SK-N-SH (cell line): ENCODE measurements around the gene TRPV3. TPM values are rescaled to one million over a fixed set of nuclear protein-coding genes. Genes with fewer than 3 reads are reported as not detected.

Experiments used
- CTCF ChIA-PET: fragments of 300-600, 350-600 bp; formaldehyde crosslinking; extraction: SDS; loops from one replicate; lab custom pipeline; 2021; lab: Yijun Ruan, JAX
- POLR2A ChIA-PET: fragments of 350-600 bp; sonication (Branson Sonifier 250); formaldehyde crosslinking; extraction: SDS; loops from one replicate; lab custom pipeline; 2020; ENCODE audit warnings: antibody characterized with exemption, inconsistent platforms; lab: Yijun Ruan, JAX
- DNase-seq: peaks from one replicate; pipeline ENCODE4 v3.0.0; 2012
- H2AFZ ChIP-seq: fragments of 200-600 bp; sonication (generic); 2 replicates; pipeline ENCODE4 v1.8.1; 2016; ENCODE audit warnings: antibody characterized with exemption, mild to moderate bottlenecking, low read depth
- H3F3A ChIP-seq: fragments of 200-600 bp; sonication (generic); replicated peaks from 2 replicates; pipeline ENCODE3; 2016; ENCODE audit warnings: antibody characterized with exemption, mild to moderate bottlenecking; ENCODE audit not compliant: insufficient read depth
- H3K27ac ChIP-seq, 2 experiments: fragments of 200-500 bp in 1 of 2; fragments of 200-600 bp in 1 of 2; sonication (Bioruptor generic) in 1 of 2; sonication (generic), shearing (Covaris generic) in 1 of 2; 2 replicates each; pipeline versions ENCODE4 v1.5.1 to v1.6.1; 2014 to 2016; ENCODE audit warnings: low read depth in 2 of 2, inconsistent platforms in 1 of 2, low read length in 1 of 2, mild to moderate bottlenecking in 1 of 2, mixed read lengths in 1 of 2
- H3K27me3 ChIP-seq: fragments of 200-600 bp; sonication (generic), shearing (Covaris generic); 2 replicates; pipeline ENCODE4 v1.6.1; 2016; ENCODE audit warnings: mixed run types; ENCODE audit not compliant: insufficient read depth
- H3K36me3 ChIP-seq, 2 experiments: fragments of 200-500 bp in 1 of 2; fragments of 200-600 bp in 1 of 2; sonication (Bioruptor generic) in 1 of 2; sonication (generic) in 1 of 2; replicated peaks in 1 of 2; 2 replicates each; pipeline versions ENCODE3 to v1.5.1; 2014 to 2016; ENCODE audit warnings: low read length in 1 of 2, mild to moderate bottlenecking in 1 of 2; ENCODE audit not compliant: insufficient read depth in 2 of 2, control insufficient read depth in 1 of 2
- H3K4me1 ChIP-seq, 2 experiments: fragments of 200-500 bp in 1 of 2; fragments of 200-600 bp in 1 of 2; sonication (Bioruptor generic) in 1 of 2; sonication (generic), shearing (Covaris generic) in 1 of 2; 2 replicates each; pipeline versions ENCODE4 v1.5.1 to v1.6.1; 2014 to 2016; ENCODE audit warnings: low read depth in 1 of 2, low read length in 1 of 2, mixed run types in 1 of 2; ENCODE audit not compliant: insufficient read depth in 2 of 2, control insufficient read depth in 1 of 2
- H3K4me2 ChIP-seq: fragments of 200-600 bp; sonication (generic), shearing (Covaris generic); 2 replicates; pipeline ENCODE4 v1.6.1; 2017; ENCODE audit warnings: mixed run types
- H3K4me3 ChIP-seq, 2 experiments: fragments of 200-500 bp in 1 of 2; fragments of 200-600 bp in 1 of 2; sonication (Bioruptor generic) in 1 of 2; sonication (generic), shearing (Covaris generic) in 1 of 2; 2 replicates each; pipeline versions ENCODE4 v1.5.1 to v1.8.1; 2014 to 2016; ENCODE audit warnings: low read depth in 2 of 2, inconsistent platforms in 1 of 2, low read length in 1 of 2, mild to moderate bottlenecking in 1 of 2, mixed read lengths in 1 of 2, moderate library complexity in 1 of 2
- H3K79me2 ChIP-seq: fragments of 200-600 bp; sonication (generic); 2 replicates; pipeline ENCODE4 v1.8.1; 2017; ENCODE audit warnings: mild to moderate bottlenecking; ENCODE audit not compliant: insufficient read depth
- H3K9ac ChIP-seq: fragments of 200-600 bp; sonication (generic); 2 replicates; pipeline ENCODE4 v1.6.1; 2017; ENCODE audit warnings: mixed run types
- H3K9me2 ChIP-seq: fragments of 200-600 bp; sonication (generic); 2 replicates; pipeline ENCODE4 v1.6.1; 2017; ENCODE audit warnings: mixed run types
- H3K9me3 ChIP-seq: fragments of 200-600 bp; sonication (generic); 2 replicates; pipeline ENCODE4 v1.6.1; 2017; ENCODE audit warnings: mixed run types, mild to moderate bottlenecking, moderate library complexity
- H4K20me1 ChIP-seq: fragments of 200-600 bp; sonication (generic); 2 replicates; pipeline ENCODE4 v1.6.1; 2017; ENCODE audit warnings: mild to moderate bottlenecking, mixed run types; ENCODE audit not compliant: insufficient read depth
- CTCF ChIP-seq: fragments of 200-600 bp; sonication (generic); IDR thresholded peaks from 2 replicates; pipeline ENCODE4 v1.6.1; 2017; ENCODE audit warnings: antibody characterized with exemption, mild to moderate bottlenecking, moderate library complexity
- EZH2phosphoT487 ChIP-seq: fragments of 200-600 bp; sonication (generic); IDR thresholded peaks from 2 replicates; pipeline ENCODE4 v1.6.1; 2017; ENCODE audit warnings: low read depth, mixed run types, mild to moderate bottlenecking, antibody characterized with exemption, moderate library complexity, borderline replicate concordance
- FOXM1 ChIP-seq: IDR thresholded peaks from 2 replicates; pipeline ENCODE4 v1.4.0; 2012; ENCODE audit warnings: low read depth, mild to moderate bottlenecking
- JUND ChIP-seq: IDR thresholded peaks from 2 replicates; pipeline ENCODE4 v1.4.0; 2012
- NRF1 ChIP-seq: IDR thresholded peaks from 2 replicates; pipeline ENCODE4 v1.6.1; 2012; ENCODE audit warnings: low read depth, mild to moderate bottlenecking, low read length
- PBX3 ChIP-seq: IDR thresholded peaks from 2 replicates; pipeline ENCODE4; 2012
- RFX5 ChIP-seq: IDR thresholded peaks from 2 replicates; pipeline ENCODE4 v1.6.1; 2012; ENCODE audit warnings: mild to moderate bottlenecking, improper control_type of control experiment, low read length
- RXRA ChIP-seq: IDR thresholded peaks from 2 replicates; pipeline ENCODE4 v1.4.0; 2012; ENCODE audit warnings: low read depth, mild to moderate bottlenecking, borderline replicate concordance
- SMC3 ChIP-seq: IDR thresholded peaks from 2 replicates; pipeline ENCODE4 v1.6.1; 2012; ENCODE audit warnings: low read depth, low read length, improper control_type of control experiment
- TAF1 ChIP-seq: IDR thresholded peaks from 2 replicates; pipeline ENCODE4 v1.6.1; 2012; ENCODE audit warnings: low read depth, mild to moderate bottlenecking, low read length, moderate library complexity, borderline replicate concordance
- TCF12 ChIP-seq: IDR thresholded peaks from 2 replicates; pipeline ENCODE4 v1.4.0; 2012
- TEAD4 ChIP-seq: IDR thresholded peaks from 2 replicates; pipeline ENCODE4 v1.4.0; 2012; ENCODE audit warnings: mild to moderate bottlenecking, borderline replicate concordance; ENCODE audit not compliant: insufficient read depth
- WGBS: methylation state at CpG from one replicate; pipeline ENCODE4 v1.1.6; 2017; ENCODE audit warnings: low lambda C conversion rate; 5-methylcytosine and 5-hydroxymethylcytosine counted together
- polyA plus RNA-seq, 3 experiments: library from polyadenylated mRNA; depleted of rRNA; stranded (reverse); fragments of >200 nt; gene quantifications; 2 replicates each; pipeline ENCODE4 v1.2.3, GENCODE V29; 2012
- TF ChIP-seq, protein P1 (sequence below): fragments of 150-350 bp; IDR thresholded peaks from 2 replicates; pipeline ENCODE4 v1.6.1; 2016; ENCODE audit warnings: mild to moderate bottlenecking, low read depth, low read length

TRPV3 gene
- polyA plus RNA-seq, 1 of the 3 experiments (the other 2 are of a cell fraction), result 0.28 TPM

- TF ChIP-seq CTCF (no peak), EZH2phosphoT487 (no peak), FOXM1 (no peak), RFX5 (no peak), PBX3 (no peak), TCF12 (no peak)
Measured at GRCh38 chr17:3532859-3533142, 24.8 kb downstream of the TRPV3 start (continued).

GRCh38 chr17:3532106-3532858 is 25.3 kb downstream of the TRPV3 start:
- H3K27ac ChIP-seq, result no peak overlapping the region
- H3K79me2 ChIP-seq, result no peaks in the 10 kb centered on the region
- H3K36me3 ChIP-seq, result no peaks in the 10 kb centered on the region
- no peaks in the 10 kb centered on the region for H3K9me3 ChIP-seq
- no peaks in the 10 kb centered on the region for H3F3A ChIP-seq
- H3K4me1 ChIP-seq, result no peaks in the 10 kb centered on the region; a peak in 1 of 4 replicates
- no peak overlapping the region for H3K4me3 ChIP-seq
- no peak overlapping the region for H3K4me2 ChIP-seq
- POLR2A ChIA-PET, result no interaction called here
- no peak overlapping the region for H3K9ac ChIP-seq
- no peaks in the 10 kb centered on the region for H3K9me2 ChIP-seq
- no peak for DNase-seq
- H3K27me3 ChIP-seq, result no peaks in the 10 kb centered on the region
- CTCF ChIA-PET, result no interaction called here
- no peaks in the 10 kb centered on the region for H4K20me1 ChIP-seq
- WGBS, result 61% methylated on average over 13 of the region's 36 CpGs
- no peak for TF ChIP-seq SMC3
- no peak for TF ChIP-seq RFX5
- TF ChIP-seq NRF1, result no peak
- TF ChIP-seq TAF1, result no peak
- TF ChIP-seq, protein P1, sequence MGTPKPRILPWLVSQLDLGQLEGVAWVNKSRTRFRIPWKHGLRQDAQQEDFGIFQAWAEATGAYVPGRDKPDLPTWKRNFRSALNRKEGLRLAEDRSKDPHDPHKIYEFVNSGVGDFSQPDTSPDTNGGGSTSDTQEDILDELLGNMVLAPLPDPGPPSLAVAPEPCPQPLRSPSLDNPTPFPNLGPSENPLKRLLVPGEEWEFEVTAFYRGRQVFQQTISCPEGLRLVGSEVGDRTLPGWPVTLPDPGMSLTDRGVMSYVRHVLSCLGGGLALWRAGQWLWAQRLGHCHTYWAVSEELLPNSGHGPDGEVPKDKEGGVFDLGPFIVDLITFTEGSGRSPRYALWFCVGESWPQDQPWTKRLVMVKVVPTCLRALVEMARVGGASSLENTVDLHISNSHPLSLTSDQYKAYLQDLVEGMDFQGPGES, result no peak
- TF ChIP-seq TEAD4, result no peak
- TF ChIP-seq RXRA, result no peak
- no peak for TF ChIP-seq JUND
- H2AFZ ChIP-seq, result no peak overlapping the region
